COLO829 (cell line): ENCODE results near the gene SMIM29.

Experiments
- DNase-seq: peaks from one replicate; pipeline ENCODE4 v3.0.0; 2012; ENCODE audit warnings: low spot score

The SMIM29 gene

DNA sequence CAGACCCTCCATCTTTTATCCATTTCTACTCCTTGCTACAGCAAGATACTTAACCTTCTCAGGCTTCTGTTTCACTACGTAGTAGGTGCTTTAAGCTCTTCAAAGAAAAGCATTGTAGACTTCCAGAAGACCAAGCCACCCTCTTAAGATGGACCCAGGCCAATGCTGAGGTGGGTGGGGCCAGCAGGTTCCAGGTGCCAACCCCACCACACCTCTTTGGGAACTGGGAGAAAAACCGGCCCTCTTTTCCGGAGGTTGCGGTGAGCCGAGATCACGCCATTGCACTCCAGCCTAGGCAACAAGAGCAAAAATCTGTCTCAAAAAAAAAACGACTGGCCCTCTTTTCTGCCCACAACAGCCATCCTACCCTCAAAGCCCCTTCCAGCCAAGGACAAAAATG is 22.7 kb downstream of the SMIM29 start:
- DNase-seq, result no peak

DNA sequence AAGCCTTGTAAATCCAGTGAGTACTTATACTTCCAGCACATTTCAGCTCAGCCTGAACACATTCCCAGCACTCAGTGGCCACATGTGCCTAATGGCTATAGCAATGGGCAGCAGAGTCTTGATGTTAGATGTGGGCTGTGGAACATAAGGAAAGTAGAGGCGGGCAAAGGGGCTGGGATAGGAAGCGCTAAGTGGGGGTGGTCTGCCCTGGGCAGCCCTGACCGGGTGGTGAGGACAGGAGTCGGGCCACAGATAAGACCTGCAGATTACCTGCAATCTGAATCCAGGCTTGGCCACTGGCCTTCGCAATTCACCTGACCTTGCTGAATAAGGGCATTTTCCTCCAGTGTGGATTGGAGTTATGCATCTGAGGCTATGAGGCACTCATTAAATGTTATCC is 23.3 kb downstream of the SMIM29 start:
- no peak for DNase-seq

DNA sequence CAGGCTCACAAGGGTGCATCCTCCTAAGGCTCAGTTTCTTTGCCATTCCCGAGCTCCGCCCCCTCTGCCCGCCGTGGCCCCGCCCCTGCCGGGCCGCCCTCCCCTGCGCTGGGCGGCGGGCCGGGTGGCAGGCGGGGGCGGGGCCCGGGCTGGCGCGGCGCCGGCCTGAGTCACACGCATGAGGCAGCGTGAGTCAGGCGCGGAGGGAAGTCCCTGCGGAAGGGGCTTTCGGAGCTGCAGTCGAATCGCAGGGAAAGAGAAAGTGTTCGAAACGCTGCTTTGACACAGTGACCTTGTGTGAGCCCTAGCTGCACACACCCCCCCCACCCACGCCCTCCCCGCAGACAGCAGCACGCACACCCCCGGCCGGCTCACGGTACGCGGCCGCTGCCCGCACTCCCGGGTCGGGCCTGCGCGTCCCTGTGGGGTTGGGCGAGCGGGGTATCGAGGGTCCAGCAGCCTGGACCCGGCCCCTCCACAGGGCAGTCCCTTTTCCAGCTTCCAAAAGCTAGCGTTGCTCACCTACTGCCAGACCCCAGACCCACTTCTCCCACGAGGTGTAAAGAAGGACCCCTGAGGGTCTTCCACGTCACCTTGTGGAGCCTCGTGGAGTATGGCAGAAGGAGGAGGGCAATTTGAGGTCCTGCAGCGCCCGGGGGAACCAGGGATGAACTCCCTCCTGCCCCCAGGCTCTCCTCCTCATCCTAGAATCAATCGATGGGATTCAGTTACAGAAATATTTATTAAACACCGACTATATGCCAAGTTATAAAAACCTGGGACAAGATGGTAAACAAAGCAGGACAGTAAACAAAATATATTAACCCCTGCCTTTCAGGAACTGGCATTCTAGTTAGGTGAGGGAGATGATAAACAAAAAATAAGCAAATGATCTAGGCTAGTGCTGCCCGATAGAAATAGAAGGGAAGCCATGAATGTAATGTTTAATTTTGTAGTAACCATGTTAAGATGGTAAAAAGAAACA is 24.6 kb downstream of the SMIM29 start:
- peak; percentile 97 for DNase-seq

DNA sequence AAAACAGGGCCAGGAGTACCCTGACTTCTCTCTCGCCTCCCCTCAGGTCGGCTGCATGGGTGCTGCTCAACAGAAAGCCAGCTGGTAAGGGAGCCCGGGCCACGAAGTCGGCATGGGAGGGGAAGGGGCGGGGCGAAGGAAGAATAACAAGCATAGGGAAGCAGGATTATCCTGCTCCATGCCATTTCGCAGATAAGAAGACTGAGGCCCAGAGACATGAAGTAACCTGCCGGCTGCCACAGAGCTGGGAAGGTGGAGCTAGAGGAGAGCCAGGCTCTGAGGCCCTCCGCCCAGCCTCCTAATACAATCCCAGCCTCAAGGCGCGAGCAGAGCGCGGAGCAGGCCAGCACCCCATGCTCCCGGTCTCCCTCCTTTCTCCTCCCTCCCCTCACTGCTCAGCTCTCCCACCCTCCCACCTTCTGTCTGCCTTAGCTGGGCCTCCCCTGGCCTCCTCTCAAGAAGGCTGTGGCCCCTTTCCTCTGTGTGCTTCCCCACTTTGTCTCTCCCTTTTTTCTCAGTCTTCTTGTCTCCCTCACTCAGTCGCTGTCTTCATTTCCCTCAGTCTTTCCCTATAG is 25.3 kb downstream of the SMIM29 start:
- no peak for DNase-seq

DNA sequence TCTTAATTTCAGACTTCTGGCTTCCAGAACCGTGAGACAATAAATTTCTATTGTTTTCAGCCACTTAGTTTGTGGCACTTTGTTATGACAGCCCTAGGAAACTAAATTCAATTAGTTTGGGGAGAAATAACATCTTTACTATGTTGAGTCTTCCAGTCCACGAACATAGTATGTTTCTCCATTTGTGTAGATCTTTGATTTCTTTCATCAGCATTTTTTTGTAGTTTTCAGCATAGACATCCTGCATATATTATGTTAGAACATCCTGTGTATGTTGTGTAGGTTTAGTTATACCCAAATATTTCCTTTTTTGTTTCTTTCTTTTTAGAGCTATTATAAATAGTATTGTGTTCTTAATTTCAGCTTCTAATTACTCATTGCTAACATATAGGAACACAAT is 30.1 kb downstream of the SMIM29 start:
- no peak for DNase-seq

DNA sequence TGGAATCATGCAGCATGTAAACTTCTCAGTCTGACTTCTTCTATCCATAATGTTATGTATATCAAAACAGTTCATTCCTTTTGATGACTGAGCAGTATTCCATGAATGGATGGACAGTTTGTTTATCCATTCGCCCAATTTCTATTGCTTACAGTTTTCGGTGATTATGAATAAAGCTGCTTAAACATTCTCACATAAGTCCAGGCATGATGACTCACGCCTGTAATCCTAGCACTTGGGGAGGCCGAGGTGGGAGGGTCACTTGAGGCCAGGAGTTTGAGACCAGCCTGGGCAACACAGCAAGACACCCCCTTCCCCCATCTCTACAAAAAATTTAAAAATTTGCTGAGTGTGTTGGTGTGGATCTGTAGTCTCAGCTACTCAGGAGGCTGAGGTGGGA is 35.0 kb downstream of the SMIM29 start:
- no peak for DNase-seq

DNA sequence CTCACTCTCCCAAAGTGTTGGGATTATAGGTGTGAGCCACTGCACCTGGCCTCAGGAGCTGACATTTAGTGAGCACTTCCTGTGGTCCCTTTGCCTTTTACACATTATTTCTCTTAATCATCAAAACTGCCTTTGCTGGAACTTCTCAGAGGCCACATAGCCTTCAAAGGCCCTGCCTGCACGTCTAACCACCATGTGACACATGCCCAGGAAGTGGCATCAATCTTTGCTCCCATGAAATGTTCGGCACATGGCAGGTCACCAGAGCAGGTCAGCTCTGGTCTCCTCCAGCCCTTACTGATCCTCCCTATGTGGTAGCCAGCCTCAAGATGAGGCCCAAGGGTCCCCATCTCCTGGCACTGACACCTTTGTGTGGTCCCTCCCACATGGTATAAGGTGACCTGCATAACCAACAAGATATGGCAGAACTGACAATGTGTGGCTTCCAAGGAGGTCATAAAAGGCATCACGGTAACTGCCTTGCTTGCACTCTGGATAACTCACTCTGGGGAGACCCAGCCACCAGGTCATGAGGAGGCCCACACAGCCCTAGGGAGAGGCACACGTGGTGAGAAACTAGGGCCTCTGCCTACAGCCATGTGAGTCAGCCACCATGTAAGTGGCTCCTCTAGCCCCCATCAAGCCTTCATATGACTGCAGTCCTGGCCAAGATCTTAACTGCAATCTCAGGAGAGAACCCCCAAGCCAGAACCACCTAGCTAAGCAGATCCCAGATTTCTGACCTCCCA is 40.9 kb downstream of the SMIM29 start:
- DNase-seq, result no peak

DNA sequence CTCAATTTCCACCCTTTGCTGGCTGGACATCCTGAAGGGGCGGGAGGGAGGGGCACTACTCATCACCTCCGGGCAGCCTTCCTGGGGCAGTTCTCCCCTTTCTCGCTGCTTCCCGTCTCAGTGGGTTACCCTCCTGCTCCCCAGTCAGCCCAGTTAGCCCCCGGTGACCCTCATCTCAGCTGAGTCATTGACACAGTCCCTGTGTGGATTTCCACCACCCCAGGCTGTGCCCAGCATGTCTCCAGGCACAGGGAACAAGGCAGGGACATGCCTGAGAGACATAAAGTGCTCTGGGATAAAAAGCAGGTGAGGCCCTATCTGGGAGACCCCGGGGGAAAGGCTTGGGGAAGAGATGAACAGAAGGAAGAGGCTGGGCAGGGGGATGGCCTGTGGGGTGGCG is 42.1 kb downstream of the SMIM29 start:
- DNase-seq, result no peak

DNA sequence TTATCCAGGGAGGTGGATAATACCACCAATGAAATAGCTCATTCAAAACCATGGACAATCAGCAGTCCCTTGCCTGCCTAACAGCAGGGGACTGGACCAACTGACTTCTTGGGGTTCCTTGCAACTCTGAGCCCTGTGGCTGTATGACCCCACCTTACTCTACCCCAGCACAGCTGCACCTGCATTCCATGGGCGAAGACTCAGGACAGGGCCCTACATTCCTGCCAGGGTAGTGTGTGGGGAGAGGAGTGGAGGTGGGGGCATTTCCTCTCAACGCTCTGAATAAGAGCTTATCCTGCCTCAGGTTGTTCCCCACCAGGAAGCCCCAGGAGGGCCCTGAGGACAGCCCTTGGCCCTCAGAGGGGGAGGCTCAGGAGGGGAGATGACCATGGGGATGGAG is 42.9 kb downstream of the SMIM29 start:
- DNase-seq, result no peak

DNA sequence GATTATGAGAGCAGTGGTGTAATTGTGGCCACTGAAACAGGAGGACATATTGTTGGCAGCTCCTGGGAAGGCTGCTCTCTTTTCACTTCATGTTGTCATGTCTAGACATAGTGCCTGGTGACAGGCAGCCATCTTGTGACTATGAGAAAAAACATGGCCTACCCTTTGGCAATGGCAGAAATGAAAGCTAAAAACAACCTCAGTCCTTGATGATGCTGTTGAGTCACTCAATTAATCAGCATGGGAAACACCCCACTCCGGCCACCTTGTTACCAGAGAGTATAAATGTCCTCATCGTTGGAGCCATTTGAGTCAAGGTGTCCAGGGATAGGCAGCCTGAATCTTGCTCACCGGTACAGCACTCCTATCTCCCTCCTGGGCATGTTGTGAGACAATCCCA is 43.3 kb downstream of the SMIM29 start:
- DNase-seq, result no peak

DNA sequence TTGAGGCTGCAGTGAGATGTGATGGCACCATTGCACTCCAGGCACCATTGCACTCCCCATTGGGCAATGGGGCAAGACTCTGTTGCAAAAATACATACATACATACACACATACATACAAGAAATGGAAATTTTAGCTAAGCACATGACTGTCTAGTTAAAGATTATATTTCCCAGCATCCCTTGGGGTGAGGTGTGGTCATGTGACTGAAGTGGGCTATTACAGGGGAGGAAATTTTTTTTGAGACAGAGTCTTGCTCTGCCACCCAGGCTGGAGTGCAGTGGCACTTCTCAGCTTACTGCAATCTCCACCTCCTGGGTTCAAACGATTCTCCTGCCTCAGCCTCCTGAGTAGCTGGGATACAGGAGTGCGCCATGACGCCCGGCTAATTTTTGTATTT is 44.1 kb downstream of the SMIM29 start:
- no peak for DNase-seq

DNA sequence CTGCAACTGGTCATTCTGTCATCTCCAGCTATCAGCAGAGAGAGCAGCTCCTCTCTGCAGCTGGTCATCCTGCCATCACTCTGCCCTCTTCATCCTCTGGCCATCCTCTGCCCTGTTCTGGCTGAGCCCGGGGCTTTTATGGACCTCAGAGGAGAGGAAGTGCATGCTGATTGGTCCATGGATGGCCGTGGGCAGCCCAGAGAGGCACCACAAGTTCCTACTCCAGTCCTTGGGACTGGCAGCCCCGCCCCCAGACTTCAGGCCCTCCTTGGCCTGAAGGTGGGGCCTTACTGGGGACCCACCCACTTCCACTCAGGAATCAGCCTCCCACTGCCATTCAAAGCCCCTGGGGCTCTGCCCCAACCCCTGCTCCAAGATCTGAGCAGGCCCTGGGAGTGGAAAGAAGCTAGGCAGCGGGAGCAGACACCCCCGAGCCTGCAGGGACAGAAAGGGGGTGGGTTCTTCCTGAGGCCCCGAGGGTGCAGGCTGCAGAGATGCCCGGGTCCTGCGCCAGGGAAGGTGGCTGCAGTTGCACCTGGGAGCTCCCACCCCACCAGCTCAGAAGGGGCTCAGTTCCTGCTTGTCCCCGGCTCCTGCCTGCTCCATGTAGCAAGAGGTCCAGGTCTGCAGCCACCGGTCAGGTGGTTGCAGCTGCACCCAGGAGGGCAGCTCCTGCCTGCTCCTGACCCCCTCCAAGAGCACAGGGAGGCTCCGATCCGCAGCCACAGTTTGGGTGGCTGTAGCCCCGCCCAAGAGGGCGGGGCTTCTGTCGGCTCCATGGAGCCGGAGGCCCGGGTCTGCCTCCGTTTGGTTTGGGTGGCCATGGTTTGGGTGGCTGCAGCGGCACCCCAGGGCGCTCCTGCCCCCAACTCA is 46.2 kb downstream of the SMIM29 start:
- no peak for DNase-seq

DNA sequence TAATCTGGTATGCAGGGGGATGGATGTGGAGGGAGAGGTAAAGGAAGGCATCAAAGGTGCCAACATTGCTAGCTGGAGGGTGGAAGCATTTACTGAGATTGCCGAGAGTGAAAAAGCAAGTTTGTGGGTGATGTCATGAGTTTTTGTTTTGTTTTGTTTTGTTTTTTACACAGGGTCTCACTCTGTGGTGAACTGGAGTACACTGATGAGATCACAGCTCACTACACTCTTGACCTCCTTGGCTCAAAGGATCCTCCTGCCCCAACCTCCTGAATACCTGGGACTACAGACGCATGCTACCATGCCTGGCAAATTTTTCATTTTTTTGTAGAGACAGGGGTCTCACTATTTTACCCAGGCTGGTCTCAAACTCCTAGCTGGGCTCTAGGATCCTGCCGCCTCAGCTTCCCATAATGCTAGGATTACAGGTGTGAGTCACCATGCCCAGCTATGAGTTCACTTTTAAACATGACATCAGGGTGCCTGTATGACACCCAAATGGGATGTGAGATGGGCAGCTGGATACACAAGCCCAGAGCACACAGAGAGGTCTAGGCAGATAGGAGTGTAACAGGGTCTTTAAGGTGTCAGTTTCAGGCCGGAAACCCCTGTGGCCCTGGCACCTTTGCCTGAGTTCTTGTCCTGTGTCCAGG is 47.2 kb downstream of the SMIM29 start:
- no peak for DNase-seq

DNA sequence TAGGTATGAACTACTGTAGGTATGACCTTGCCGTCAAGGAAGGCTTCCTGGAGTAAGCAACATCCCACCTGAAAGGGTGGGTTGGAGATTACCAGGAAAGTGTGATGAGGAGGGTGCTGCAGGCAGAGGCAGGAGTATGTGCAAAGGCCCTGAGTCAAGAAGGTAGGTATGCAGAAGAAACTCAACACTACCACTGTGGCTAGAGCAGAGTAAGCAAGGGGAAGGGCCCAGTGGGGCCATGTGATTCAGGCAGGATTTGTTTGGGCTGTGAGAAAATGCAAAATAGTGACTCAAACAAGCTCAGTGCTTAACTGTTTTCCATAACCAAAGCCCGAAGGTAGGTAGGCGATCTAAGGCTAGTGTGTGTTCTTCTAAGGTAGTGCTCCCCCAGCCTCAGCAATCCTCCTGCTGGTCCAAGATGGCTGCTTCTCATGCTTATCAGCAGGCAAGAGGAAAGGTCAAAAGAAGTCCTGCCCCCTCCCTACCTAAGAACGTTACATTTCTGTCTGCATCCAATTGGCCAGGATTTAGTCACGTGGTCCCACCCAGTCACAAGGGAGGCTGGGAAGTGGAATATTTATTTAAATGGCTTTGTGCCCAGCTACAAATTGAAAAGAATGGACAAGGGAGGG is 48.4 kb downstream of the SMIM29 start:
- peak; percentile 46 for DNase-seq

DNA sequence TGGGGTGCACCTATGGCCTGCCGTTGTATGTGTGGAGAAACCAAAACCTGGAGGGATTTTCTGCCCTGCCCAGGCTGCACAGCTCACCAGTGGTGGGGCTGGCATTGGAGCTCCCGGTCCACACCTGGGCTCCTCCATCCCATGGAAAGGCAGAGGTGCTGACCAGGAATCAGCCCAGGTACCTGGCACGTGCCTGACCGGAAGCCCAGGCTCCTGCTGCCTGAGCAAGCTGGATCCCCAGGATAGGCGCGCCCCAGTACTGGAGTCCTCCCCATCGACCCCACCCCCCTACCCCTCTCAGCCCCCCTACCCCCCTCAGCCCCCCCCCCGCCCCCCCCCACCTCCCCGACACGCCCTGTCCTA is 52.0 kb downstream of the SMIM29 start:
- DNase-seq, result no peak
